HG02852 (cell line): ENCODE measurements around the gene ISG15.
"Not testable (repeated sequence)": the region's sequence is repeated elsewhere in the genome, so short reads cannot be mapped to it uniquely, and the experiment has no call there.

Experiments
- ATAC-seq: cut with Tn5 transposase; IDR thresholded peaks from one replicate; pipeline ENCODE4 v1.9.1; 2021; ENCODE audit warnings: mild to moderate bottlenecking, moderate library complexity; ENCODE audit not compliant: unreplicated experiment

The ISG15 gene

DNA sequence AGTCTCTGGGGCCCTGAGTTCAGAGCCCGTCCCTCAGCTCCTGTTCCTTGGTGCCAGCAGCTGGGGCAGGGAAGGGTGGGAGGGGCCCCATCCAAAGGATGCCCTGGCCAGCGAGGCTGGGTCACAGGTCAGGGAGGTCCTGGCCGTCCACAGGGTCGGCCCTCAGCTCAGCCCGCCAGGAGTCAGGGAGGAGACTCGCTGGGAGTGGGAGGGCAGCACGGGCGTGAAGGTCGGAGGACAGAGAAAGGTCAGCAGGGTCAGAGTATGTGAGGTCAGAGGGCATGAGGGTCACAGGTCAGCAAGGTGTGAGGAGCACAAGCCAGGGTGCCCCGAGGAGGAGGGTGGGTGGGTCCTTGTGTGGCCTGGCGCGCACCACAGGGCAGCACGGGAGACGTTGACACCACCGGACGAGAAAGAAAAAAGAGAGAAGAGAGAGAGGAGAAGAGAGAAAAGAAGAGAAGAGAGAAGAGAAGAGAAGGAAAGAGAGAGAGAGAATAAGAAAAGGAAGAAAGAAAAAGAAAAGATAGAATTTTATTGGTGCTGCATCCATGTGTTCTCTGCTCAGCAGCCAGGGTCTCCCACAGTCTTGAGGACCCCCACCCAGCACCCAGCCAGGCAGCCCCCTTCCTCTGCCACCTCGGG, 38.5 kb upstream of the ISG15 start:
- ATAC-seq: no peak

DNA sequence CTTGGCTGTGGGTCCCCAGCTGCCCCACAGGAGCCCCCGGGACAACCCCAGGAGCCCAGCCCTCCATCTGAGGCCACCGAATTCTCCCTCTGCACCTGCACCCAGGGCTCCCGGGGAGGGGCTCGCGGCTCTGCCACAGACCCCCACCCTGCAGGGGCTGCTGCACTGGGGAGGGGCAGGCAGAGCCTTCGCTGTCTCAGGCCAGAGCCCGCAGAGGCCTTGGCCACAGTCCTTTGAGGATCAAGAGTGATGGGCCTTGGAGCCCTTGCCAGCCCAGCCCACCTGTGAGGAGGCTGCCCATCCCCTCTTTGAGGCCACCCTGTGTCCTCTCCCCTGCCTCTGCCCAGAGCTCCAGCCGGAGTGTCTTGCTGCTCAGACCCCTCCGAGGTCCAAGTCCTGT, 37.9 kb upstream of the ISG15 start:
- no peak for ATAC-seq

DNA sequence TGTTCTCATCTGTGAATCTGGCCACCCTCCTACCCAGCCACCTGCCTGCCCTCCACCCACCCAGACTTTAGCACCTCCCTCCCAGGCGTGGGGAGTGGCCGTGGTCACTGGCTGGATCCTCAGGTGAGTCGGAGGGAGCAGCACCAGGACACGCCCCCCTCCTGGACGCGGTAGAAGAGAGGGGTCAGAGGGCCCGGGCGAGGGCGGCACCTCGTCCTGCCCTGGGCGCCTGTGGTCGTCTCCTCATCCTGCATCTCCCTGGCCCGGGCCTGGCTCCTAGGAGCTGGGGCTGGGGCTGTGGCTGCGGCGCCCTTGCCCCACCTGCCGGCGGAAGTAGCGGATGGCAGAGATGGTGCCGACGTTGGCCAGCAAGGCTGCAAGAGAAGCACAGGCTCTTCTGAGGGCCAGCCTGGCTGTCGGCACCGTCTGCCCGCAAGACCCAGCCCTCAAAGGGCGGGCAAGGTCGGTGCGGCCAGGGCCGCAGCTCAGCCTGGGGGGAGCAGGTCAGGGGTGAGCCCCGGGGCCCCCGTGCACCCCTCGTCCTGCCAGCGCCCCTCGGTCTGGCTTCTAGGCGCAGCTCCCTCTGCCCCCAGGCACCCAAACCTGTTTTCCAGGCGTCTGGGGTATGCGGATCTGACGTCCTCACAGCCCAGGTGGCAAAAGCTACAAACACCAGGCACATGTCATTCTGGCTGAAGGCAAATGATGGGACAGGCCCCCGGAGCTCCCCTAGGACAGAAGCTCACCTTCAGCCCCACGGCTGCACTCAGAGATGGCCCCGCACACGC, 37.2 kb upstream of the ISG15 start:
- no peak for ATAC-seq

DNA sequence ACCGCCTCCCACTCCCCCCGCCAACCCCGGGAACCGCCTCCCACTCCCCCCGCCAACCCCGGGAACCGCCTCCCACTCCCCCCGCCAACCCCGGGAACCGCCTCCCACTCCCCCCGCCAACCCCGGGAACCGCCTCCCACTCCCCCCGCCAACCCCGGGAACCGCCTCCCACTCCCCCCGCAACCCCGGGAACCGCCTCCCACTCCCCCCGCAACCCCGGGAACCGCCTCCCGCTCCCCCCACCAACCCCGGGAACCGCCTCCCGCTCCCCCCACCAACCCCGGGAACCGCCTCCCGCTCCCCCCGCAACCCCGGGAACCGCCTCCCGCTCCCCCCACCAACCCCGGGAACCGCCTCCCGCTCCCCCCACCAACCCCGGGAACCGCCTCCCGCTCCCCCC, 36.5 kb upstream of the ISG15 start:
- not testable (repeated sequence) for ATAC-seq

DNA sequence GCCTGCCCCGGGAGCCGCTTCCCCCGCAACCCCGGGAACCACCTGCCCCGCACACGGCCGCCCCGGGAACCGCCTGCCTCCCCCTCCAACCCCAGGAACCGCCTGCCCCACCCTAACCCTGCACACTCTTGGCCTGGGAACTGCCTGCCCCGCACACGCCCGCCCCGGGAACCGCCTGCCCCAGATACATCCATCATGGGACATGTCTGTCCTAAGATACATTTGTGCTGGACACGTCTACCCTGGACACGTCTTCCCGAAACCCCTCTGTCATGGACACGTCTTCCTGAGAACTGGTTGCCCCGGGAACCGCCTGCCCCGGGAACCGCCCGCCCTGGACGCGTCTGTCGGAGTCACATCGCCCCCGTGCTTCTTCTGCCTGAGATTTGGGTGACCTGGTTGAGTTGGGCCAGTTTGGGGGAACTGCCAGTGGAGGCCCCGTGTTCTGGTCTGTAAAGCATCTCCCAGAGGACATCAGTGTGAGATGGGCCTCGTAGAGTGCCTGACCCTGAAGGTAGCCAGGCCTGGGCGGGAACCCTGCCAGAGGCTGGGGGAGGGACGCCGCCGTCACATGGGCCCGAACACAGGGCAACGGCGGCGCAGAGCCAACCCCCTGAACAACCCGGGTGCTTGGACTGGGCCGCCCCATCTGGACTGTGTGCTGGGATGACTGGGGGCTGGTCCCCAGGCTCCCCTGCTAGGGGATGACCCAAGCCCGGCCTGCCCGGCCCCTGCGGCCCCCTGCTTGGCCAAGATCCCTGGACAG, 35.0 kb upstream of the ISG15 start:
- ATAC-seq: no peak

DNA sequence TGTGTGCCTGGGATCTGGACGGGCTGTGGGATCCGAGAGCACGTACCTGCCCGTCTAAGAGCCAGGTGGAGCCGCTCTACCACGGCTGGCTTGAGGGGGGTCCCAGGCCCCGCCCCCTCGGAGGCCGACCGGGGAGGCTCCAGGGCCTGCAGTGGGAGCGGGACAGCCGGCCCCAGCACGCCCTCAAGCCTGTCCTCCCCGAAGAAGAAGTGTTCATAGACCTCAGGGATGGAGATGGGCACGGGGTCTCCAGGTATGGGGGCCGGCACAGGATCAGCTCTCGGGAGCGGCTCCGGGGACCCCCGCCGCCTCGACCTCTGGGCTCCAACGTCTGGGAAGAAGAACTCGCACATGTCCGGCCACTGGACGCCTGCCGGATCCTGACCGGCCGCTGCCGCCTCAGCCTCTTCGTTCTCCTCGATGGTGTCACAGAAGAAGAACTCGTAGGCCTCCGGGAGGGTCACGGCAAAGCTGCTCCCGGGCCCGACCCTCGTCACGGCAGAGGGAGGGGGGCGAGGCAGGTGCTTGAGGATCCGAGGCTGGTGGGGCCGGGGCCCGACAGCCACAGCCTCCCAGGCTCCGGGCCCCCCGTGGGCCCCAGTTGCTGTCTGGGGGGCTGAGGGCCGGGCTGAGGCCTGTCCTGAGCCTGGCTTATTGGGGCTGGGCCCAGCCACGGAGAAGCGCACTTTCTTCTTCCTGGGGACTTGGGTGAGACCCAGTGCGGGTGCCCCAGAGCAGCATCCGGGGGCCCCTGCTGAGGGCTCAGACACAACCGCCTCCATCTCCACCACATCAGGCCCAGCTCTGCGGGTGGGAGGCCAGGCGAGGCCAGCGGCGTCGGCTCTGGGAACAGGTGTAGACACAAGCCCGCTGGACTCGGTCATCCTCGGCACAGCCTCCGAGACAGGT, 34.2 kb upstream of the ISG15 start:
- no peak for ATAC-seq

DNA sequence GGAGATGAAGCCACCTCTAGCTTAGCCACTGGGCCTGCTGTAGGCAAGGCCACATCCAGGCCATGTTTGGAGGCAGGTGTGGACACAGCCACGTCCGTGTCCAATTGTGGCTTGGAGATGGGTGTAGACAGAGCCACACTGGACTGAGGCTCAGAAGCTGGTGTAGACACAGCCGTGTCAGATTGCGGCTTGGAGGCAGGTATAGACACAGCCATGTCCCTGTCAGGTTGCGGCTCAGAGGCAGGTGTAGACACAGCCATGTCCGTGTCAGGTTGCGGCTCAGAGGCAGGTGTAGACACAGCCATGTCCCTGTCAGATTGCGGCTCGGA, 33.6 kb upstream of the ISG15 start:
- ATAC-seq: no peak

DNA sequence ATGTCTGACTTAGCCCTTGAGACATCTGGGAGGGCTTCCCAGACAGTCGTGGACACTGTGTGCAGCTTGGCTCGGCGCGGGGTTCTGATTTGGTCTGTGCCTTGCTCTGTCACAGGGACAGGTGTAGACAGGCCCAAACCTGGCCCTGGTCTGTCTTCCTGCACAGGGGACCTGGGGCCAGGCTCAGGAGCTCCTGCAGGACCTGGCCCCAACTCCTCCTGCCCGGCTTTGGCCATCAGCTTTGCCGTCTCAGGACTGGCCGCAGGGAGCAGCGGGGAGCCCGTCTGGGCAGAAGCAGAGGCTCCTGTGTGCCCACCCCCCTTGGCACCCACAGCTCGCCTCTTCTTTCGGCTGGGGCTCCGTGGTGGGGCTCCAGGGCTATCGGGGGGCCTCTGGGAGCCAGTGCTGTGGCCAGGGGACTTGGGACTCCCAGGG, 33.1 kb upstream of the ISG15 start:
- no peak for ATAC-seq

DNA sequence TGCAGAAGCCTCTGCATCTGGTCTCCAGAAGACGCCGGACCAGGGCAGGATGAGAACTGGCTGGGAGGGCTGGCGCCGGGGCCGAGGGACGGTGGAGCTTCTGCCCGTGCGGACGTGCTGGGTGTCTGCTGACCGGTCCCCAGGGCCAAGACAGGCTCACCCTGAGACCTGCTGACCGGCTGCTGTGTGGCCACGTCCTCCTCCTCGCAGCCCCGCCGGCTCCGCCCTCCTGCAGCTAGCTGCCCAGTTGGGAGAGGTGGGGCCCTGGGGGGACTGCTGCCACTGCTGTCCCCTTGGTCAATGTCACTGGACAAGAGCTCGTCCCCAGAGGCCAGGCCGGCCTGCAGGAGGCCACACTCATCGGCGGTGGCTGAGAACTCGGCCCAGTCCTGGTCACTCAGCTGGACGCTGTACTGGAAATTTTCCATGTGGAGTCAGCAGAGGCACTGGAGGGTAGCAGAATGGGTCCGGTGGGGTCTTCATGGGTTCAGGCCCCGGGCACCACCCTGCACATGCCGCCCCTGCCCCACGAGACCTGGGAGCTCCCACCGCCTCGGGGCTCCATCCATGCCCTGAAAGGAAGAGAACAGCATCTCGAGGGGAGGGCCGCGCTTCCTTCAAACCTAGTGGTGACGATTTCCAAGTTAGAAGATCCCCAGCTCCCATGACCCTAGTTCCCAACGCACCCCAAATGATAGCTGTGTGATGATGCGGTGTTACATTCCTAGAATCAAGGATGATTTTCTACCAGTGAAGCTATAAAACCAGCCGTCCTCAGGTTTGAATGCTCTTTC, 32.5 kb upstream of the ISG15 start:
- no peak for ATAC-seq

DNA sequence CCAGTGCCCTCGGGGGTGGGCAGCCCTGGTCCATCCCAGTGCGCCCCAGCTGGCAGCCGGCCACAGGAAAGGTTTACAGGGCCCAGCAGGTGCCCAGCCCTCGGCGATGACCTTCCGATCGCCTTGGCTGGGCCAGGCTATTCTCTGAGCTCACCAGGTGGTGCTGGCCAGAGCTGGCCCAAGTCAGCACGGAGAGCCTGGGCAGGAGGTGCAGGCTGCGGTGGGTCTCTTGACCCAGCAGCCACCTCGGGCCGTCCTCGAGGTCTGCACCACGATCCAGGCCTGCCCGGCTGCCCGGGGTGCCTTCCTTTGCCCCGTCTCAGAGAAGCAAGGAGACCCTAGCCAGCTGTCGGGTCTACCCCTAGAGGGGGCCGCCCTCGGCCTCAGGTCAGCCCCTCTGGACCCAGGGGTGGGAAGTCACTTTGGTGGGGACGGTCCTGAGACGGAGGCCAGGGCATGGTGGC, 31.8 kb upstream of the ISG15 start:
- ATAC-seq: no peak

DNA sequence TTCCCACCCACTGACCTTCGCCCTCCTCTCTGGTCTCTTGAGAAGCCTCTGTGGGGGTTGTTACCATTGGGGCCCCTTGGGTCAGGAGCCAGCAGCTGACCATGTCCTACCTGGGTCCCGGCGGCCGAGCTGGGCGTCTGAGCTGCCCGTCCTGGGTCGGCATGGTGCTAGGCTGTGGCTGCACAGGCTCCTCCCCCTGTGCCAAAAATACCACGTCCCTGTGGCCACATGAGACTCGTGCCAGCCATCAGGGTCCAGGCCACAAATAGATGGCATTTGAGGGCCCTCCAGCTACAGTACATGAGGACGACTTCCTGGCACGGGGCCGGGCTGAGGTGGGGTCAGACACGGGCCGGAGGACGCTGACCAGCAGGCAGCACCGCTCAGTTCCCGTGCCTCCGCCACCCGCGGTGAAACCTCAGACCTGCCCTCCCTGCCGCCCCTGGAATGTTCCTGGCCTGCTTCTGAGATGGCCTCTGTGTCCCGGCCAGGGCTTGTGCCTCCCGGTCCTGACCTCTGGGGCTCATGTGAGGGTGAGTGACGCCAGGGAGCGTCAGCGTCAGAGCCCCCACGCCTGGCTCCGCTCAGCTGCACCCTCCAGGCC, 31.2 kb upstream of the ISG15 start, which contains the start of gene PERM1:
TSS of gene PERM1 (minus strand) at position 139 of the 604 bp plus-strand sequence. CDS start 1,064 bp downstream, outside the sequence.
- no peak for ATAC-seq

DNA sequence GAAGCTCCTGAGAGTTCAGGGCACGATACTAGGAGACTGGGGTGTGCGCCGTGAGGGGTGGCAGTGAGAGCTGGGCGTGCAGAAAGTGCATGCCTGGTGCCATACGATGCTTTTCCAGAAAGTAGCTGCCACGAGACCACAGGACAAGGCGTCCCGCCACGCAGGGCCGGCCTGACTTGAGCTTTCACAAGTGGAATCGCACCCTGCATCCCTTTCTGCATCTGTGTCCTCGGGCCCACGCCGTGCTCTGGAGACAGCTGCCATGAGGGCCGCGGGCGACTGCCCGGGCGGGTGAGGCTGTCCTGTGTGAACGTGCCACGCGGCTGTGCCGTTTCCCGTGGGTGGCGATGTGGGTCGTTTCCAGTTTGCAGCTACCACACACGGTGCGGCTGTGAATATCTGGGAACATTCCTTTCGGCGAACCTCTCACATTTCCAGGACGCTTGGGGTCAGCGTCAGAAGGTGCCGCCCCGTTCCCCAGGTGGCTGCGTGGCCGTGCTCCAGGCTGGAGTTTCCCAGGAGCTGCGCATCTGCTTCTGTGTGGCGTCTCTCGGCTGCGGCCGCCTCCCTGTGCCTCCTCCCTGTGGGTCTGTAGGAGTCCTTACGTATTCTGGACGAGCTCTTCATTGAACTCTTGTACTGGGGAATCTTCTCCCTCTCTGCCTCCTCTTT, 30.4 kb upstream of the ISG15 start:
- no peak for ATAC-seq

DNA sequence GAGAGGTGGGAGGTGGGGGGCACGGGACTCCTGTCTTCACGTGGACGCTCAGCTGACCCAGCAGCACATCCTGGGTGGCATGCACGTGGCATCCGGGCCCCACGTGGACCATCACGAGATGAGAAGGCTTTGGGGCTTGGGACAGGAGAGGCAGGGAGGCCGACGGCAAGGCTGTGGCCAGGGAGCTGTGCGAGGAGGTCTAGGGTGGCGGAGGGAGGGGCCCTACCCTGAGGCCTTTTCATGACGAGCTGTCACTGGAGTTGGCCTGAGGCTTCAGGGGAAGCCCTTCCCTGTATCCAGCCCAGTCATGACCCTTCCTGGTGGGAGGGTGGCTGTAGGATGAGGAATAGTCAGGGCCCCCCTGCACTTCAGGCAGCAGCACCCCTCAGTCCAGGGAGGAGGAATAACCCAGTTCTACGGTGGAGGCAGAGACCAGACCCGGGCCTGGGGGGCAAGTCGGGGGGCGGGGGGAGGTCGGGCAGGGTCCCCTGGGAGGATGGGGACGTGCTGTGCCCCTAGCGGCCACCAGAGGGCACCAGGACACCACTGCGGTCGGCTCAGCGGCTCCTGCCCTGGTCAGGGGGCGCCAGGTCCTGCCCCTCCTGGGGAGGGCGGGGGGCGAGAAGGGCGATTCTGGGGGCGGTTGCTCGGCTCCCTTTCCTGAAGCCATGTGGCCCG, 29.4 kb upstream of the ISG15 start:
- ATAC-seq: no peak

DNA sequence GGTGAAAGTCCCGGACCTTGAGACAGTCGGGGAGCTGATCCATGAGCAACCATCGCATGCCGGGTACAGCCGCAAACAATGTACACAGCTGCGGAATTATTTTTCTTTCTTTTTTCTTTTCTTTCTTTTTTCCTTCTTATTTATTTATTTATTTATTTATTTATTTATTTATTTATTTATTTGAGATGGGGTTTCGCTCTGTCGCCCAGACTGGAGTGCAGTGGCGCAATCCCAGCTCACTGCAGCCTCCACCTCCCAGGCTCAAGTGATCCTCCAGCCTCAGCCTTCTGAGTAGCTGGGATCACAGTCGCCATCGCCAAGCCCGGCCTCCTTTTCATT, 28.9 kb upstream of the ISG15 start:
- ATAC-seq: no peak

DNA sequence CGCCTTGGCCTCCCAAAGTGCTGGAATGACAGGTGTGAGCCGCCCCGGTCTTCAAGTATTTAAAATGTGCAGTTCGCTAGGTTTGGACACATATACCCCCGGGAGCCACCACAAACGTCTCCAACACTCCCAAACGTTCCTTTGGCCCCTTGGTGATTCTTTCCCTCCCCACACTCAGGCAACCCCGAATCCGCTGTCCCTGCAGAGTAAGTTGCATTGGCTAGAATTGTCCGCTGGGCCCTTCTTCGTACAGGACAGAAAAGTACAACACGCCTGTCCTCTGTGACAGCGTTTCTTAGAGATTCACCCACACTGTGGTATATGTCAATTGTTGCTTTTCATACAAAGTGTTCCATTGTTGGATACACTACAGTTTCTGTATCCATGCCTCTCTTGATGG, 28.2 kb upstream of the ISG15 start:
- no peak for ATAC-seq

DNA sequence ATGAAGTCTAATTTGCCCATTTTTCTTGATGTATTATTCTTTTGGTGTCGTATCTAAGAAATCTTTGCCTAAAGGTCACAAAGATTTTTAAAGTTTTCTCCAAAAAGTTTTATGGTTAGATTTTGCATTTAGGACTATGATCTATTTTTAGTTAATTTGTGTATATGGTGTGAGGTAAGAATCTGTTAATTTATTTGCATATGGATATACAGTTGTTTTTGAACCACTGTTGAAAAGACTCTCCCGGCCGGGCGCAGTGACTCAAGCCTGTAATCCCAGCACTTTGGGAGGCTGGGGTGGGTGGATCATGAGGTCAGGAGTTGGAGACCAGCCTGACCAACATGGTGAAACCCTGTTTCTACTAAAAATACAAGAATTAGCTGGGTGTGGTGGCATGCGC, 25.2 kb upstream of the ISG15 start:
- not testable (repeated sequence) for ATAC-seq

DNA sequence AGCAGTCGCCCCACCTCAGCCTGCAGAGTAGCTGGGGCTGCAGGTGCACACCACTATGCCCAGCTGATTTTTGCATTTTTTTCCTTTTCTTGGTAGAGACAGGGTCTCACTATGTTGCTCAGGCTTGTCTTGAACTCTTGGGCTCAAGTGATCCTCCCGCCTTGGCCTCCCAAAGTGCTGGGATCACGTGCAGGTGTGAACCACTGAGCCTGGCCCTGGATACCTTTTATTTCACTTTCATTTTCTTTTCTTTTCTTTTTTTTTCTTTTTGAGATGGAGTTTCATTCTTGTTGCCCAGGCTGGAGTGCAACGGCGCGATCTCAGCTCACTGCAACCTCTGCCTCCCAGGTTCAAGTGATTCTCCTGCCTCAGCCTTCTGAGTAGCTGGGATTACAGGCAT, 22.0 kb upstream of the ISG15 start:
- ATAC-seq: not testable (repeated sequence)

DNA sequence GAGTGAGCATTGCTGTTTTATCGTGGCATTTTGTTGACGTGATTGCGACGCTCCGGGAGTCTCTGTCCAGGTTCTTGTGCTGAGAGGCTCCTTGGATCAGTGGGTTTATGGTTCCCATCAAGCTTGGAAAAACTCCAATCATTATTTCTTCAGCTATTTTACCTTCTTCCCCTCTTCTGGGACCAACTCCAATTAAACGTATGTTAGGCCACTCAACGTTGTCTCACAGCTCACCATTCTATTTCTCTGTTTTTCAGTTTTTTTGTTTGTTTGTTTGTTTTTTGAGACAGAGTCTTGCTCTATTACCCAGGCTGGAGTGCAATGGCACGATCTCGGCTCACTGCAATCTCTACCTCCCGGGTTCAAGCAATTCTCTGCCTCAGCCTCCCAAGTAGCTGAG, 21.4 kb upstream of the ISG15 start:
- ATAC-seq: no peak

DNA sequence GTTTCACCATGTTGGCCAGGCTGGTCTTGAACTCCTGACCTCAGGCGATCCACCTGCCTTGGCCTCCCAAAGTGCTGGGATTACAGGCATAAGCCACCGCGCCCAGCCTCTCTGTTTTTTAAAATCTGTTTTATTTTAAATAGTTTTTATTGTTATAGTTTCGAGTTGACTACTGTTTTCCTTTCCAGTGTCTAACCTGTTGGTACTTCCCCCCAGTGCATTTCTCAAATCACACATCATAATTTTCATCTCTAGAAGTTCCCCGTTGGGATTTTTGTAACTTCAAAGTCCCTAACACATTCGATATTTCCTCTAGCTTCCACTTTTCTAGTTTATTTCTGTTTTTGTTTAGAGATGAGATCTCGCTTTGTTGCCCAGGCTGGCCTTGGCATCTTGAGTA, 20.9 kb upstream of the ISG15 start:
- no peak for ATAC-seq
